Left forelimb (tissue), 1 donor: ENCODE results near the gene SLC37A4.
A peak's percentile ranks its signal among the peaks of the same experiment; 100 is the strongest.
"Not testable (repeated sequence)": the region's sequence is repeated elsewhere in the genome, so short reads cannot be mapped to it uniquely, and the experiment has no call there.

Experiments used
- DNase-seq: peaks from one replicate; pipeline ENCODE4 v3.0.0-alpha.2; 2018; ENCODE audit warnings: low spot score

Gene SLC37A4

GRCh38 chr11:119017377-119017776 lies 13.3 kb downstream of the SLC37A4 start:
- DNase-seq: not testable (repeated sequence)

DNA sequence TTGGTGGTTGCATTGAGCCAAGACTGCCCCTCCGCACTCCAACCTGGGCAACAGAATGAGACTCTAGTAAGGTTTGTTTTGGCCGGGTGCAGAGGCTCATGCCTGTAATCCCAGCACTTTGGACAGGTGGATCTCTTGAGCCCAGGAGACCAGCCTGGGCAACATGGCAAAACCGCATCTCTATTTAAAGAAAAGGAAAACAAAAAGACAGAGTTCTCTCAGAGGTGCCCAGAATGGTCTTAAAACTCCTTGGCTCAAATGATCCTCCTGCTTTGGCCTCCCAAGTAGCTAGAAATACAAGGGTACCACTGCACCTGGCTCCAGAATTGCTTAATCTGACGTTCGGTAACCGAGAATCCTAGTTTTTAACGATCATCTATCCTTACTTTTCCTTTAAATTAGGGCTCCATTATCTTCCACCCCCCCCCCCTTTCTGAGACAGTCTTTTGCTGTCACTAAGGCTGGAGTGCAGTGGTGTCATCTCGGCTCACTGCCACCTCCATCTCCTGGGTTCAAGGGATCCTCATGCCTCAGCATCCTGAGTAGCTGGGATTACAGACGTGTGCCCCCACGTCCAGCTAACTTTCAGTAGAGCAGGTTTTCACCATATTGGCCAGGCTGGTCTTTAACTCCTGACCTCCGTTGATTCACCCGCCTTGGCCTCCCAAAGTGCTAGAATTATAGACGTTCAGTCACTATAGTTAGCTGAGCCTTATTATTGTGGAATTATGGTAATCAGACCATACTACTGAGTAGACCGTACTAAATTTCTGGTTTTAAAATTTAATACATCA lies 14.3 kb downstream of the SLC37A4 start:
- DNase-seq: no peak

DNA sequence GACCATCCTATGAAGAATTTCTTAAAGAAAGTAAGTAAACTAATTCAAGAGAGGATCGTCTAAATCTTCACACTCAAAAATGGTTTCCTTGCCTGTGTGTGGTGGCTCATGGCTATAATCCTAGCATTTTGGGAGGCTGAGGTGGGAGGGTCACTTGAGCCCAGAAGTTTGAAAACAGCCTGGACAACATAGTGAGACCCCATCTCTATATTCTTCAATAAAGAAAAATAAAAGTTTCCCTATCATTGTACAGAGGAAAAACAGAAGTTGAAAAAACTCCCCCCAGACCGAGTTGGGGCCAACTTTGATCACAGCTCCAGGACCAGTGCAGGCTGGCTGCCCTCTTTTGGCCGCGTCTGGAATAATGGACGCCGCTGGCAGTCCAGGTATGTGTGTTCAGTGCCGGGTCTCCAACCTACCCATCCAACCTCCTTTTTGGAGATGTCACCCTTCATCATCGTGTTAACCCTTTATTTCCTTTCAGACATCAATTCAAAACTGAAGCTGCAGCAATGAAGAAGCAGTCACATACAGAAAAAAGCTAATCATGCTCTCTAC lies 15.5 kb downstream of the SLC37A4 start:
- DNase-seq: no peak

DNA sequence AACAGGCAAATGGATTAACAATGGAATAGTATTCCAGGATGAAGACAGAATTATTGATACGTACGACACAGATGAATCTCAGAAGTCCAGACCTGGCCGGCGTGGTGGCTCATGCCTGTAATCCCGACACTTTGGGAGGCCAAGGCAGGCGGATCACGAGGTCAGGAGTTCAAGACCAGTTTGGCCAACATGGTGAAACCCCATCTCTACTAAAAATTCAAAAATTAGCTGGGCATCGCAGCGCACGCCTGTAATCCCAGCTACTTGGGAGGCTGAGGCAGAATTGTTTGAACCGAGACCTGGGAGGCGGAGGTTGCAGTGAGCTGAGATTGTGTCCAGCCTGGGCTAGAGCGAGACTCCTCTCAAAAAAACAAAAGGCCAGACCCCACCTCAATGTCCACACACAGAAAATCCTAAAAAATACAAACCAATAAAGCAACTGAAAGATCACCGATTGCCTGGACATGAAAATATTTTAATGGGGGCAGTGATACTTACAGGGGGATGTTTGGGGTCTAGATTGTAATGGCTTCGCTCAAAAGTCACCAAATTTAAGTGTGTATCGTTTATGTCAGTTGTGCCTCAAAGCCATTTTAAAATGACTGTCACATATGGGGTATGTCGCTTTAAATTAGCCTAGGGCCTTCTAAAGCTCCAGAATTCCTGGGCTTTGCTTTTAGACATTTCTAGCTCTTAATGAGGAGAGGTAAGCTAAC lies 16.3 kb downstream of the SLC37A4 start:
- DNase-seq: no peak

DNA sequence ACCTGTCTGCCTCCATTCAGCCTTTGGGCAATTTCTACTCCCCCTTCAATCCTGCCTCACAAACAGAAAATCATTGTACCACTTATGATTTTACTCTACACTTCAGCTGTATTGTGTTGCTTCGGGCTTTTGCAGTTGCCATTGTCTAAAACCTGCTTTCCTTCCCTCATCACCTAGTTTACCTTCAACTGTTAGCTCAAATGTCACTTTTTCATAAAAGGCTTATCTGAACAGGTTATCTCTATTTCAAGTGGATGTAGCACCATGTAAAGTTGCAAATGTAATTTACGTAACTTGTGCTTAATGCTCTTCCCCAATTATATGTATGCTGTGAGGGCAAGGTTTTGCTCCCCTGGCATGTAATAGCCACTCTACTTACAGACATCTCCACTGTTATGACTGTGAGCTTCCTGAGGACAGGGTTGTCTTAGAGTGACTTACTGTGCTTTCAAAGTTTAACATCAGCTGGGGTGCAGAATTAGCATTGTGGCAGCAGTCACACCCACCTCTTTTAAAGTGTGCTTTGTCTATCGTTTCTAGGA lies 18.0 kb downstream of the SLC37A4 start:
- DNase-seq: no peak

GRCh38 chr11:119011476-119012053 lies 19.1 kb downstream of the SLC37A4 start:
- DNase-seq: no peak

DNA sequence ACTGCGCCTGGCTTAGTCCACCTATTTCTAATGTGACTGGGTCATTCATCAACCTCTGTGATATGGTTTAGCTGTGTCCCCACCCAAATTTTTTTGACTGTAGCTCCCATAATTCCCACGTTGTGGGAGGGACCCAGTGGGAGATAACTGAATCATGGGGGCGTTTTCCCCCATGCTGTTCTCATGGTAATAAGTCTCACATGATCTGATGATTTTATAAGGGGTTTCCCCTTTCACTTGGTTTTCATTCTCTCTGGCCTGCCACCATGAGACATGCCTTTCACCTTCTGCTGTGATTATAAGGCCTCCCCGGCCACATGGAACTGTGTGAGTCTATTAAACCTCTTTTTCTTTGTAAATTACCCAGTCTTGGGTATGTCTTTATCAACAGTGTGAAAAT lies 24.0 kb downstream of the SLC37A4 start:
- DNase-seq: no peak

DNA sequence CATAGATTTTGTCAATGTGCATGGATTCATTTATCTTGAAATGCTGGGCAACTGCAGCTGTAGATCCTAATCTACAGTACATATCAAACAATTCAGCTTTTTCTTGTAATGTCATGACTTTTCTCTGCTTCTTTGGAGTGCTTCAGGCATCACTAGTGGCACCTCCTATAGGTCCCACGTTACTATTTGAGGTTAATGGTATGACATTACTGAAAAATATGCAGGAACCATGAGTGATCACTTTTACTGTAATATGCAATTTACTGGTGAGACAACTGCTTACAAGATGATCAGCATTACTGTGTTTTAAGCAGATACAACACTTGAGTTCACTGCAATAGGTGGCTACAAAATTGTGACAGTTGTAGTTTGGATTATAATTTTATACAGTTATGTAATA lies 29.8 kb downstream of the SLC37A4 start:
- DNase-seq: no peak

- no peak for DNase-seq
Measured at GRCh38 chr11:118998822-118999221, 31.9 kb downstream of the SLC37A4 start.

DNA sequence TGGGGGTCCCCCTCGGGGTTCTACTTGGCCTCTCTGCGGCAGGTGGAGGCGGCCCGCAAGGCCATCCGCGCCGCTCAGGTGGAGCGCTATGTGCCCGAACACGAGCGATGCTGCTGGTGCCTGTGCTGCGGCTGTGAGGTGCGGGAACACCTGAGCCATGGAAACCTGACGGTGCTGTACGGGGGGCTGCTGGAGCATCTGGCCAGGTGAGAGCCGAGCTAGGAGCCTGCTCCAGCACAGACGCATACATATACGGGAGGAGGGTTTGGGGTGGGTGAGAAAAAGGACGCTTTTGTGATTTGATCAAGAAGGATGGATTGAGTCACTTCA lies 32.3 kb downstream of the SLC37A4 start:
- no peak for DNase-seq

GRCh38 chr11:118997627-118998387 lies 32.9 kb downstream of the SLC37A4 start, which contains the start of gene CENATAC:
CENATAC (plus strand) TSS chr11:118998138; CDS start chr11:118998198, 60 bp downstream.
- peak; percentile 93 for DNase-seq

DNA sequence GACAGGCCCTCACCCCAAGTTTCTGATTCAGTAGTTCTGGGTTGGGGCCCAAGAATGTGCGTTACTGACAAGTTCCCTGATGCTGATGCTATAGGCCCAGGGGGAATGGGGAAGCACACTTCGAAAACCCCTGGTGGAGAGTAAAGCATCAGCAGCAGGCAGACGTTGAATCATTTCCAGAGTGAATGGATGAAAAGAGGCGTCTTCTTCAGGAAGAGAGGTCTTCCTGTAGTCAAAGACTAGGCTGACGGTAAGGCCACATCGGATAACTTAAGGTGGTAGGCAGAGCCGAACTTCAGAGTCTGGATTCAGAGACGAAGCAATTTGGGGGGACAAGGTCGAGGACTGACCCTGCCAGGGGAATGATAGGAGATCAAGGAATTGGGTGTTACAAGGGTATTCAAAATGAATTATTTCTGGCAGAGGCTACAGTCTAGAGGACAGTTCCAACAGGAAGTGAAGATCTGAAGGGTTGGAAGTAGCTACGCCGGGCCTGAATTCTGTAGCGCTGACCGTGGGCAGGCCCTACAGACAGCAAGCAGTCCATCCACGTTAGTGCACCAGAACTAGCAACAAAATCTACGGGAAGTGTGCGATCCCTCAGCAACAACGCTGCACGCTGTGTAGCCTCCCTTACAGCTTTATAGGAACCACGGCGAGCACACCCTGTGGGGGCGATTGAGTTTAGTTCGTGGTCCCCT lies 33.6 kb downstream of the SLC37A4 start:
- DNase-seq: no peak

GRCh38 chr11:118991486-118992038 lies 39.1 kb downstream of the SLC37A4 start:
- DNase-seq: not testable (repeated sequence)

GRCh38 chr11:118988280-118988679 lies 42.4 kb downstream of the SLC37A4 start:
- DNase-seq: no peak

DNA sequence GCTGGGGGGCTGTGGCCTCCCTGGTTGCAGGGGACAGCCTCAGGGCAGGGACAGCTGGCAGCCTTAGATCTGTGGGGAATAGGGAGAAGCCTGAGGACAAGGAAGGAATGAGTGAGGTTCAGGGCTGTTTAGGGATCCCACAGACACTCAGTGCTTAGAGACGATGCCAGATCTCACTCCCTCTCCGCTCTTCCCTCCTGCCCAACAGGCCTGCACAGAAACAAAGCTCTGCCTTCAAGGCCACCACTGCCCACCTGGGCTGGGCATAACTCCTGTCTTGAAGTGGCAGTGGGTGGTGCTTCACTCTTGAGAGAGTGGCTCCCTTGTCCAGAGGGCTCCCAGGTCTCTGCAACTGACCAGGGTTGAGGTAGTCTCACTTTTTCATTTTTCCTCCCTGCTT lies 45.9 kb downstream of the SLC37A4 start:
- DNase-seq: no peak

DNA sequence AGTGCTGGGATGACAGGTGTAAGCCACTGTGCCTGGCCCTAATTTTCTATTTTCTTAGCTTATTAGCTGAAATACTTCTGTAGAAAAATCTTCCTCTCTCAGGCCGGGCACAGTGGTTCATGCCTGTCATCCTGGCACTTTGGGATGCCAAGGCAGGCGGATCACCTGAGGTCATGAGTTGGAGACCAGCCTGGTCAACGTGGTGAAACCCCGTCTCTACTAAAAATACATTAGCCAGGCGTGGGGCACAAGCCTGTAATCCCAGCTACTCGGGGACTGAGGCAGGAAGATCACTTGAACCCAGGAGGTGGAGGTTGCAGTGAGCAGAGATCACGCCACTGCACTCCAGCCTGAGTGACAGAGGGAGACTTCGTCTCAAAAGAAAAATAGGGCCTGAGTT lies 46.3 kb downstream of the SLC37A4 start:
- not testable (repeated sequence) for DNase-seq

GRCh38 chr11:118980191-118980881 lies 50.3 kb downstream of the SLC37A4 start:
- no peak for DNase-seq

- DNase-seq: no peak
Measured at GRCh38 chr11:118979434-118979833, 51.2 kb downstream of the SLC37A4 start.

GRCh38 chr11:118975771-118976709 lies 54.6 kb downstream of the SLC37A4 start:
- no peak for DNase-seq
